NT2/D1 (cell line): Measurements from ENCODE around the gene ZNF878.
A peak's percentile ranks its signal among the peaks of the same experiment; 100 is the strongest.

Source experiments
- DNase-seq: peaks from one replicate; pipeline ENCODE4 v3.0.0-alpha.2; 2011; ENCODE audit warnings: low read depth, low spot score
- H3K27me3 ChIP-seq: 2 replicates; pipeline ENCODE4 v1.6.0; 2011; ENCODE audit warnings: mild to moderate bottlenecking; ENCODE audit not compliant: insufficient read length, insufficient read depth
- H3K36me3 ChIP-seq: 2 replicates; pipeline ENCODE4 v1.6.1; 2011; ENCODE audit warnings: mild to moderate bottlenecking, low read length, mixed read lengths; ENCODE audit not compliant: insufficient read depth, insufficient read length
- H3K4me1 ChIP-seq: 2 replicates; pipeline ENCODE4 v1.5.1; 2011; ENCODE audit not compliant: insufficient read depth, insufficient read length
- H3K4me3 ChIP-seq: 2 replicates; pipeline ENCODE4 v1.5.1; 2011; ENCODE audit warnings: low read depth; ENCODE audit not compliant: insufficient read length
- H3K9ac ChIP-seq: 2 replicates; pipeline ENCODE4 v1.6.0; 2011; ENCODE audit warnings: low read depth; ENCODE audit not compliant: insufficient read length
- H3K9me3 ChIP-seq: 2 replicates; pipeline ENCODE4 v1.5.1; 2011; ENCODE audit warnings: mild to moderate bottlenecking, low read length; ENCODE audit not compliant: insufficient read depth
- SUZ12 ChIP-seq: IDR thresholded peaks from 2 replicates; pipeline ENCODE4 v1.6.1; 2011; ENCODE audit not compliant: insufficient read length, insufficient read depth; ENCODE audit errors: extremely low read depth
- YY1 ChIP-seq: IDR thresholded peaks from 2 replicates; pipeline ENCODE4 v1.6.1; 2011; ENCODE audit not compliant: insufficient read length, insufficient read depth
- ZNF274 ChIP-seq: IDR thresholded peaks from 2 replicates; pipeline ENCODE4 v1.6.1; 2011; ENCODE audit warnings: mild to moderate bottlenecking, low read depth, low read length

The ZNF878 gene

GRCh38 chr19:12055784-12056183, 3.0 kb upstream of the ZNF878 start:
- H3K36me3 ChIP-seq = no peaks in the 10 kb centered on the region
- no peak overlapping the region for H3K4me3 ChIP-seq
- TF ChIP-seq SUZ12 = no peak
- no peak for TF ChIP-seq ZNF274
- TF ChIP-seq YY1 = no peak
- no peaks in the 10 kb centered on the region for H3K4me1 ChIP-seq
- no peak for DNase-seq
- no peaks in the 10 kb centered on the region for H3K9me3 ChIP-seq
- H3K9ac ChIP-seq = no peak overlapping the region
- H3K27me3 ChIP-seq = no peaks in the 10 kb centered on the region

- H3K9me3 ChIP-seq = peaks cover 12% of the 10 kb centered on the region
- peaks cover 1% of the 10 kb centered on the region for H3K36me3 ChIP-seq
- H3K4me3 ChIP-seq = peak overlapping the region; percentile 73
- peak overlapping the region; percentile 90 for H3K9ac ChIP-seq
- TF ChIP-seq YY1 (no peak), SUZ12 (no peak), ZNF274 (no peak)
- DNase-seq = no peak
- no peaks in the 10 kb centered on the region for H3K27me3 ChIP-seq
- no peaks in the 10 kb centered on the region for H3K4me1 ChIP-seq
Observed at GRCh38 chr19:12052091-12052496, 667 bp downstream of the ZNF878 start.

- peaks cover 37% of the 10 kb centered on the region for H3K36me3 ChIP-seq
Observed at GRCh38 chr19:12047868-12048267, 4.9 kb downstream of the ZNF878 start.

GRCh38 chr19:12043752-12044422, 8.9 kb downstream of the ZNF878 start:
- Histone ChIP-seq H3K27me3 (no peaks in the 10 kb centered on the region), H3K4me1 (no peaks in the 10 kb centered on the region), H3K4me3 (no peak overlapping the region), H3K9ac (no peak overlapping the region), H3K36me3 (peaks cover 51% of the 10 kb centered on the region), H3K9me3 (peaks cover 75% of the 10 kb centered on the region)
- TF ChIP-seq ZNF274 (peak; percentile 66), YY1 (no peak)
- DNase-seq = no peak

More at GRCh38 chr19:12047868-12048267, 4.9 kb downstream of the ZNF878 start:
- TF ChIP-seq YY1 = no peak
- no peak for TF ChIP-seq SUZ12
- no peak for TF ChIP-seq ZNF274
- no peak for DNase-seq
- Histone ChIP-seq H3K4me3 (no peak overlapping the region), H3K9me3 (peaks cover 54% of the 10 kb centered on the region), H3K27me3 (no peaks in the 10 kb centered on the region), H3K4me1 (no peaks in the 10 kb centered on the region), H3K9ac (no peak overlapping the region)

- no peak overlapping the region for H3K4me3 ChIP-seq
- H3K4me1 ChIP-seq = no peaks in the 10 kb centered on the region
- peaks cover 52% of the 10 kb centered on the region for H3K36me3 ChIP-seq
- no peak for DNase-seq
- no peaks in the 10 kb centered on the region for H3K27me3 ChIP-seq
- H3K9me3 ChIP-seq = peaks cover 71% of the 10 kb centered on the region
- TF ChIP-seq ZNF274 = no peak
- no peak for TF ChIP-seq SUZ12
- no peak for TF ChIP-seq YY1
- H3K9ac ChIP-seq = no peak overlapping the region
Observed at GRCh38 chr19:12042893-12043292, 9.9 kb downstream of the ZNF878 start.

- TF ChIP-seq ZNF274 = no peak
- TF ChIP-seq YY1 = no peak
- no peak for TF ChIP-seq SUZ12
- Histone ChIP-seq H3K4me1 (no peaks in the 10 kb centered on the region), H3K9ac (peak within 1 kb of the TSS; percentile 92), H3K4me3 (peak within 1 kb of the TSS; percentile 85), H3K27me3 (no peaks in the 10 kb centered on the region), H3K9me3 (0 out of 2 replicates have a peak, but pooled peaks cover 2% of the 10 kb centered on the region), H3K36me3 (peaks cover 13% of the 10 kb centered on the region)
- DNase-seq = peak; percentile 87
Observed at GRCh38 chr19:12035220-12036172, 17.3 kb downstream of the ZNF878 start, which contains the start of gene ZNF433. Gene ZNF433 (minus strand): TSS chr19:12035679. CDS start chr19:12035539, 140 bp downstream.

GRCh38 chr19:12034620-12035019, 18.1 kb downstream of the ZNF878 start:
- H3K4me3 ChIP-seq = no peak overlapping the region
- DNase-seq = no peak
- no peaks in the 10 kb centered on the region for H3K9me3 ChIP-seq
- no peaks in the 10 kb centered on the region for H3K4me1 ChIP-seq
- H3K36me3 ChIP-seq = peaks cover 13% of the 10 kb centered on the region
- no peaks in the 10 kb centered on the region for H3K27me3 ChIP-seq
- H3K9ac ChIP-seq = peak overlapping the region; percentile 92
- no peak for TF ChIP-seq ZNF274
- no peak for TF ChIP-seq YY1
- TF ChIP-seq SUZ12 = no peak
